PC-9 (cell line): Measurements from ENCODE around the gene LVRN. TPM values are rescaled to one million over a fixed set of nuclear protein-coding genes. Genes with fewer than 3 reads are reported as not detected.

Experiments
- BruUV-seq: library from RNA; stranded (reverse); fragments of 400-500 nt; replicated peaks from 2 replicates; lab custom pipeline; 2021; lab: Mats Ljungman, UMichigan
- CTCF ChIA-PET: fragments of 300-600 bp; sonication (Branson Sonifier 250); formaldehyde crosslinking; loops from one replicate; lab custom pipeline; 2022; ENCODE audit warnings: antibody characterized with exemption; lab: Charles Lee
- POLR2A ChIA-PET: fragments of 300-600 bp; sonication (Branson Sonifier 250); formaldehyde crosslinking; loops from one replicate; lab custom pipeline; 2022; ENCODE audit warnings: antibody characterized with exemption; ENCODE audit not compliant: unreplicated experiment; lab: Charles Lee
- DNase-seq, 2 experiments: peaks; one replicate each; pipeline versions ENCODE4 v3.0.0 to v3.0.0-alpha.2; 2015 to 2022; ENCODE audit warnings: mixed read lengths in 1 of 2
- H2AFZ ChIP-seq: fragments of 200-600 bp; sonication (generic); 2 replicates; pipeline ENCODE4 v1.8.1; 2017; ENCODE audit warnings: antibody characterized with exemption
- H3F3A ChIP-seq: fragments of 200-600 bp; sonication (generic); 2 replicates; pipeline ENCODE4 v1.8.1; 2017; ENCODE audit warnings: antibody characterized with exemption, mild to moderate bottlenecking, low read depth; ENCODE audit not compliant: insufficient read depth
- H3K27ac ChIP-seq: fragments of 200-600 bp; sonication (generic); 2 replicates; pipeline ENCODE4 v1.6.1; 2016; ENCODE audit warnings: mixed run types
- H3K27me3 ChIP-seq: fragments of 200-600 bp; sonication (generic); 2 replicates; pipeline ENCODE4 v1.6.1; 2016; ENCODE audit warnings: low read depth, mixed run types; ENCODE audit not compliant: insufficient read depth
- H3K36me3 ChIP-seq: fragments of 200-600 bp; sonication (generic); 2 replicates; pipeline ENCODE4 v1.6.1; 2016; ENCODE audit warnings: low read depth, mixed run types
- H3K4me1 ChIP-seq: fragments of 200-600 bp; sonication (generic); replicated peaks from 2 replicates; pipeline ENCODE4 v1.6.1; 2016; ENCODE audit warnings: mixed run types; ENCODE audit not compliant: insufficient read depth
- H3K4me2 ChIP-seq: fragments of 200-600 bp; sonication (generic); 2 replicates; pipeline ENCODE4 v1.6.1; 2017; ENCODE audit warnings: mixed run types
- H3K4me3 ChIP-seq: fragments of 200-600 bp; sonication (generic); 2 replicates; pipeline ENCODE4 v1.6.1; 2016; ENCODE audit warnings: mixed run types
- H3K79me2 ChIP-seq: fragments of 200-600 bp; sonication (generic); 2 replicates; pipeline ENCODE4 v1.6.1; 2017; ENCODE audit warnings: low read depth, mixed run types
- H3K9me2 ChIP-seq: fragments of 200-600 bp; sonication (generic); 2 replicates; pipeline ENCODE4 v1.8.1; 2017; ENCODE audit warnings: mild to moderate bottlenecking; ENCODE audit not compliant: insufficient read depth
- H3K9me3 ChIP-seq: fragments of 200-600 bp; sonication (generic); 2 replicates; pipeline ENCODE4 v1.8.1; 2016; ENCODE audit warnings: low read depth; ENCODE audit not compliant: insufficient read depth
- H4K20me1 ChIP-seq: fragments of 200-600 bp; sonication (generic); 2 replicates; pipeline ENCODE4 v1.8.1; 2017; ENCODE audit not compliant: insufficient read depth
- EZH2 ChIP-seq: fragments of 200-600 bp; sonication (generic); IDR thresholded peaks from 2 replicates; pipeline ENCODE4 v1.8.0; 2017; ENCODE audit warnings: antibody characterized with exemption, low read depth
- intact Hi-C: fragments of 100-400 bp; cut with micrococcal nuclease; formaldehyde crosslinking; loops from one replicate; pipeline ENCODE4 v1.10.0; 2022; ENCODE audit not compliant: unreplicated experiment
- total RNA-seq: library from RNA; stranded (reverse); gene quantifications from 2 replicates; pipeline ENCODE4 v1.2.3, GENCODE V29; 2021
- TF ChIP-seq, protein P1 (sequence below): fragments of 200-600 bp; sonication (generic); conservative IDR thresholded peaks from 2 replicates; pipeline ENCODE4 v1.6.1; 2017; ENCODE audit warnings: mixed run types, antibody characterized with exemption, mild to moderate bottlenecking, moderate library complexity

Gene LVRN
- total RNA-seq, 1 experiment from 2014 or later = 0.79 TPM

DNA sequence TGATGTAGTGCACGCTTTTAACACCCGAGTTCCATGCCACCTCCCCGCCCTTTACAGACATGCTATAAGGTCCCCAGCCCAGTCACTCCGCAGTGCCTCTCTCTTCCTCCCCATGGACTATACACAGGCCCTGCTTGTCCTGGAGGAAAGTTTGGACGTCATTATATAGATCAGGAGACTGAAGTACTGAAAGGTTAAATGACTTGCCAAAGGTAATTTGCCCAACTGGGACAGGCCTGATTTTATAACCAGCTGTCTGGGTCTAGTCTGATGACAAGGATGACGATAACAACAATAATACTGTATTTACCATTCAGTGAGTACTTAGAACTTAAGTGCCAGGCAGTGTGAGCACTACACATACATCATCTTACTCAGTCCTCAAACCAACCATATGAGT lies 33.1 kb downstream of the LVRN start:
- intact Hi-C loops = no loop called here
- H3K9me3 ChIP-seq = no peaks in the 10 kb centered on the region
- BruUV-seq = no TSS peak
- DNase-seq = no peak
- H2AFZ ChIP-seq = no peak overlapping the region
- H3K27ac ChIP-seq = no peak overlapping the region
- TF ChIP-seq, protein P1, sequence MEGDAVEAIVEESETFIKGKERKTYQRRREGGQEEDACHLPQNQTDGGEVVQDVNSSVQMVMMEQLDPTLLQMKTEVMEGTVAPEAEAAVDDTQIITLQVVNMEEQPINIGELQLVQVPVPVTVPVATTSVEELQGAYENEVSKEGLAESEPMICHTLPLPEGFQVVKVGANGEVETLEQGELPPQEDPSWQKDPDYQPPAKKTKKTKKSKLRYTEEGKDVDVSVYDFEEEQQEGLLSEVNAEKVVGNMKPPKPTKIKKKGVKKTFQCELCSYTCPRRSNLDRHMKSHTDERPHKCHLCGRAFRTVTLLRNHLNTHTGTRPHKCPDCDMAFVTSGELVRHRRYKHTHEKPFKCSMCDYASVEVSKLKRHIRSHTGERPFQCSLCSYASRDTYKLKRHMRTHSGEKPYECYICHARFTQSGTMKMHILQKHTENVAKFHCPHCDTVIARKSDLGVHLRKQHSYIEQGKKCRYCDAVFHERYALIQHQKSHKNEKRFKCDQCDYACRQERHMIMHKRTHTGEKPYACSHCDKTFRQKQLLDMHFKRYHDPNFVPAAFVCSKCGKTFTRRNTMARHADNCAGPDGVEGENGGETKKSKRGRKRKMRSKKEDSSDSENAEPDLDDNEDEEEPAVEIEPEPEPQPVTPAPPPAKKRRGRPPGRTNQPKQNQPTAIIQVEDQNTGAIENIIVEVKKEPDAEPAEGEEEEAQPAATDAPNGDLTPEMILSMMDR = no peak
- no peak for TF ChIP-seq EZH2
- no peak overlapping the region for H3K4me2 ChIP-seq
- ChIA-PET POLR2A (no interaction called here), CTCF (no interaction called here)
- no peak overlapping the region for H3K4me3 ChIP-seq
- no peaks in the 10 kb centered on the region for H3K79me2 ChIP-seq
- H4K20me1 ChIP-seq = no peaks in the 10 kb centered on the region
- H3K27me3 ChIP-seq = no peaks in the 10 kb centered on the region
- H3K4me1 ChIP-seq = no peaks in the 10 kb centered on the region
- H3K36me3 ChIP-seq = no peaks in the 10 kb centered on the region
- no peaks in the 10 kb centered on the region for H3F3A ChIP-seq
- no peaks in the 10 kb centered on the region for H3K9me2 ChIP-seq

DNA sequence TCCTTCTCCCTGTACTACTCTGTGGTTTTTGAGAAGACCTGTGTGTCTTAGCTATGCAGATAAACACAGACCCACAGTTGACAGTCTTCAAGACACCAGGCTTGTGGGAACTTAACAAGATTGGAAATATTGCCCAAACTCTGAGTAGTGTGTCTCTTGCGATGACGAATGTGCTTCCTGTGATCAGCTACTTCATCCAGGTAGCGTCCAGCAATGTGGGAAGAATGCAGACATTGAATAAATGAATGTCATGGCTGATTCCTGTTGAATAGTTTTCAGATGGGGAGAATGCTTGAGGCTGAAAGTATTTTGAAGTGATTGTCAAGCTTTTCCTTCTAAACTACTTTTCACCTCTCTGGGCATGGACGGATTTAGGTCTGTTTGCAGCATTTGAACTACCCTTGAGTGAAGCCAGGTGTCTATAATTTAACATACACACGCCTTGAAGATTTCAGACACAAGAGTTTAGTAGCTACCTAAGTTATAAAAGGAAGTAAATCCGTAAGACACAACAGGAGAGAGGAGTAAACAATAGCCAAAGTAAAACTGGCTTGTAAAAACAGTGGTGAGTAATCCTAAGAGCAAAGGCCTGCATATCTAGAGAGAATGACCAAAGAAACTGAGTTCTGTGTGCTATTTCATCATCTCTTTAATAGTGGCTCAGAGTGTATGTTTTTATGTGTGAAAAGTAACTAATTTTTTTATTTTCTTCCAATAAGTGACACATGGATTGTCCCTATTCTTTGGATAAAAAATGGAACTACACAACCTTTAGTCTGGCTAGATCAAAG lies 40.0 kb downstream of the LVRN start:
- intact Hi-C loops = no loop called here
- no peaks in the 10 kb centered on the region for H3K79me2 ChIP-seq
- no peak overlapping the region for H3K4me2 ChIP-seq
- H3K9me2 ChIP-seq = no peaks in the 10 kb centered on the region; the same call in 1 of the 2 replicates
- peak overlapping the region; percentile 73 for H2AFZ ChIP-seq
- H3K4me3 ChIP-seq = no peak overlapping the region
- no peaks in the 10 kb centered on the region for H3K36me3 ChIP-seq
- ChIA-PET CTCF (no interaction called here), POLR2A (no interaction called here)
- H3K9me3 ChIP-seq = no peaks in the 10 kb centered on the region
- no peaks in the 10 kb centered on the region for H3K4me1 ChIP-seq
- H4K20me1 ChIP-seq = no peaks in the 10 kb centered on the region
- H3F3A ChIP-seq = no peaks in the 10 kb centered on the region
- no peaks in the 10 kb centered on the region for H3K27me3 ChIP-seq
- no peak for DNase-seq
- no TSS peak for BruUV-seq
- H3K27ac ChIP-seq = no peak overlapping the region
- TF ChIP-seq, protein P1 = no peak
- TF ChIP-seq EZH2 = no peak

DNA sequence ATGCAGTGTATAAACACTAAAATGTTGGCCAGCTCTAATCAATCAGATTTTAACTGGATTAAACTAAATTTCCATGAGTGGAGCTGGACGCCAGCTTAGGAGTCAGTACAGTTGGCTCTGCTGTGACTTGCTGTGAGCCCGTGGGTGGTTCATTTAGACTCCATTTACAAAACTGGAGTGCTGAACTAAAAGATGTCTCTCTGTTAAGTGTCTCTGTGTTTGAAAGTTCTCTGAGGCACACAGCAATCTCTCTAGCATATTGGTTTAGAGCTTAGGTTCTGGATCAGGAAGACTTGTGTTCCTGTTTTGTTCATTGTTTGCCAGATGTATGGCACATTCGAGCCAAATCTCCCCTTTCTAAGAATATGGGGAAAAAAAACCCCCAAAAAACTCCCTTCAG lies 42.0 kb downstream of the LVRN start:
- Histone ChIP-seq H3K36me3 (no peaks in the 10 kb centered on the region), H3K4me1 (no peaks in the 10 kb centered on the region), H2AFZ (no peak overlapping the region), H3K79me2 (no peaks in the 10 kb centered on the region), H3K9me2 (no peaks in the 10 kb centered on the region; the same call in 1 of the 2 replicates), H3K9me3 (no peaks in the 10 kb centered on the region), H4K20me1 (no peaks in the 10 kb centered on the region), H3K4me3 (no peak overlapping the region), H3K27ac (no peak overlapping the region), H3K4me2 (no peak overlapping the region), H3K27me3 (no peaks in the 10 kb centered on the region), H3F3A (no peaks in the 10 kb centered on the region)
- no TSS peak for BruUV-seq
- POLR2A ChIA-PET = no interaction called here
- no peak for DNase-seq
- TF ChIP-seq, protein P1 = no peak
- no peak for TF ChIP-seq EZH2
- CTCF ChIA-PET = no interaction called here
- intact Hi-C loops = no loop called here
